IPS DF 4.7 (cell line): ENCODE data around the gene TYW1.
"Not testable (repeated sequence)": the region's sequence is repeated elsewhere in the genome, so short reads cannot be mapped to it uniquely, and the experiment has no call there.

Source experiments
- DNase-seq: peaks from one replicate; pipeline ENCODE4 v3.0.0-alpha.2; 2013; ENCODE audit warnings: low spot score; ENCODE audit errors: extremely low read depth

Gene TYW1

GRCh38 chr7:67130766-67131165, 134.1 kb downstream of the TYW1 start:
- DNase-seq: not testable (repeated sequence)

- DNase-seq: not testable (repeated sequence)
These were observed 138.3 kb downstream of the TYW1 start for GRCh38 chr7:67134912-67135311.

- DNase-seq: not testable (repeated sequence)
These were observed 139.2 kb downstream of the TYW1 start for GRCh38 chr7:67135617-67136486.

GRCh38 chr7:67137489-67137888, 140.9 kb downstream of the TYW1 start:
- DNase-seq: not testable (repeated sequence)

- not testable (repeated sequence) for DNase-seq
These were observed 143.2 kb downstream of the TYW1 start for GRCh38 chr7:67139876-67140275.

GRCh38 chr7:67141001-67141400, 144.4 kb downstream of the TYW1 start:
- DNase-seq: not testable (repeated sequence)

GRCh38 chr7:67143091-67143786, 146.6 kb downstream of the TYW1 start:
- DNase-seq: not testable (repeated sequence)

GRCh38 chr7:67145581-67146193, 149.1 kb downstream of the TYW1 start:
- not testable (repeated sequence) for DNase-seq

- not testable (repeated sequence) for DNase-seq
These were observed 152.5 kb downstream of the TYW1 start for GRCh38 chr7:67149131-67149530.

GRCh38 chr7:67154374-67154773, 157.7 kb downstream of the TYW1 start:
- not testable (repeated sequence) for DNase-seq

GRCh38 chr7:67156064-67156463, 159.4 kb downstream of the TYW1 start:
- not testable (repeated sequence) for DNase-seq

GRCh38 chr7:67163285-67163684, 166.7 kb downstream of the TYW1 start:
- DNase-seq: not testable (repeated sequence)

GRCh38 chr7:67171151-67171550, 174.5 kb downstream of the TYW1 start:
- not testable (repeated sequence) for DNase-seq

- DNase-seq: not testable (repeated sequence)
These were observed 180.1 kb downstream of the TYW1 start for GRCh38 chr7:67176730-67177129.

- DNase-seq: not testable (repeated sequence)
These were observed 182.5 kb downstream of the TYW1 start for GRCh38 chr7:67178915-67179688.

GRCh38 chr7:67182956-67183750, 186.5 kb downstream of the TYW1 start:
- not testable (repeated sequence) for DNase-seq

GRCh38 chr7:67184912-67185659, 188.5 kb downstream of the TYW1 start:
- DNase-seq: not testable (repeated sequence)

GRCh38 chr7:67185660-67186129, 189.1 kb downstream of the TYW1 start:
- DNase-seq: not testable (repeated sequence)

- DNase-seq: not testable (repeated sequence)
These were observed 192.5 kb downstream of the TYW1 start for GRCh38 chr7:67189160-67189559.
